ENCODE measurements around the gene SEC62. TPM values are rescaled to one million over a fixed set of nuclear protein-coding genes. Genes with fewer than 3 reads are reported as not detected.
"Not testable (repeated sequence)": the region's sequence is repeated elsewhere in the genome, so short reads cannot be mapped to it uniquely, and the experiment has no call there.

SEC62 gene
- total RNA-seq, 1 donor, result 11.3 TPM

DNA sequence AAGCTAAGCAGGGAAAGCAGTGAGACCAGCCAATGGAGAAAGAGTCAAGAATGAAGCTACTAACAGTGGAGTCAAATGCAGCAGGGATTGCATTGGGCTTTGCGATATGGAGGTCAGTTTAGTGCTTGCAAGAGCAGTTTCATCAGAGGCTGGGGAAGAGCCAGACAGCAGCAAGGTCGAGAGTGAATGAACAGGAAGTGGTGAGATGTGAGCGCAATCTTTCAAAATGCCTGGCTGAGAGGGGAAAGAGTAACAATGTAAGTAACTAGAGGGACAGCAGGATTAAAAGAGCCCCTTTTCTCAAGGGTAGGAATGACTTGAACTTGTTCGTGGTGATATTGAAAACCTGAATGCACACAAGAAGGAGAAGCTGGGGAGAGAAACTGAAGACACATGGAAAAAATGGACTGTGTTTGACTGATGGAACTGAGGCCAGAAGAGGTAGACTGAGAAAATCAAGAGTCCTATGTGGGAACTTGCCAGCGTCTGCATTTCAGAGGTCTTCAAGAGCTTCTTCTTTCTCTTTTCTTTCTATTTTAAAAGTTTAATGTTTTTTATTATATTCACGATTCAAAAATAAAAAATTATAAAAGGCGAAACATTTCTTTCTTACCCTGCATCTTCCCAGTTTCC is 40.5 kb downstream of the SEC62 start:
- peak; percentile 17 to 54 (median 18) for DNase-seq (ENCODE audit: low read depth in 2 of 3, low spot score in 2 of 3)

DNA sequence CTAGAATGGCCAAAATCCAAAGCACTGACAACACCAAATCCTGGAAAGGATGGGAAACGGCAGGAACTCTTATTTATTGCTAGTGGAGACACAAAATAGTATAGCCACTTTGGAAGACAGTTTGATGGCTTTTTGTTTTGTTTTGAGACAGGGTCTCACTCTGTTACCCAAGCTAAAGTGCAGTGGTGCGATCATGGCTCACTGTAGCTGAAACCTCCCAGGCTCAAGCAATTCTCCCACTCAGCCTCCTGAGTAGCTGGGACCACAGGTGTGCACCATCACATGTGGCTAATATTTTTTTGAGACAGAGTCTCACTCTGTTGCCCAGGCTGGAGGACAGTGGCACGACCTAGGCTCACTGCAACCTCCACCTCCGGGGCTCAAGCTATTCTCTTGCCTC is 43.9 kb downstream of the SEC62 start:
- no peak for DNase-seq (ENCODE audit: low read depth in 2 of 3, low spot score in 2 of 3)

DNA sequence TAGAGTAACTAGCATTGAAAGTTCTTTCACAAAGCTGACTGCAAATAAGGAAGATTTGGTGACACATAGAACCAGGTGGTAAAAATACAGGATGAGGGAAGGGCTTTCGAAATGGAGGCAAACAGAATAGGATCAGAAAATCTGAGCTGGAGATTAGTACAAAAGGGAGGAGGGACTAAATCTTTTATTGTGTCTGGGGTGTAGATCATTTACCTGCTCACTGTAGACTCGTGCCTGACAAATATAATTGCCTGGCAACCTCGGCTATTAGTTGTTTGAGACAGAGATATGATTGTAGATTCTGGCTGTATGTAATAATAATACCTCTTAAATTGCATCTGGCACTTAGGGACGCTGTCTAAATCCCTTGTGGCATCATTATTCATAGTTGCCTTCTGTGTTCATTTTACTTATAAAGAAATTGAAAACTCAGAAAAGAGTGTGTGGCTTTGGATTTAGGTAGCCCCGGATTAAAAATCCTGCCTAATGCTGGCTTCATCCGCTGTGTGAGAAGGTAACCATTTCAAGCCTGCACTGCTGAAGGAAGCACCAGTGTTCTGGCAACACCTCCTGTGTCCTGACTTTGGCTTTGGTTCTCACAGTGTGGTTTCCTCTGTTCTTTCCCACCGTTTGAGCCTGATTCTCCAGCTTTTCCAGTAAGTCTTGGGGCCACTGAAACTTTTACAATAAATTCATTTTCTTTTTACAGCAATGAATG is 46.2 kb downstream of the SEC62 start:
- no peak for DNase-seq (ENCODE audit: low read depth in 2 of 3, low spot score in 2 of 3)

DNA sequence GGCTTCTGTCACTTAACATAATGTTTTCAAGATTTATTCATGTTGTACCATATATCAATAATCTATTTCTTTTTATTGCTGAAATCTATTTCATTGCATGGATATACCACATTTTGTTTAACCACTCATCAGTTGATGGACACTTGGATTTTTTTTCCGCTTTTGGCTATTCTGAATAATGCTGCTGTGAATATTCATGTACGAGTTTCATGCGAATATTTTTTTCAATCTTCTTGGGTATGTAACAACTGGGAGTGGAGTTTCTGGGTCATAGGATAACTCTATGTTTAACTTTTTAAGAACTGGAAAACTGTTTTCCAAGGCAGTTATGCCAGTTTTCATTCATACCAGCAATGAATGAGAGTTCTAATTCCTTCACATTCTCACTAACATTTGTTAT is 49.5 kb downstream of the SEC62 start:
- no peak for DNase-seq (ENCODE audit: low read depth in 2 of 3, low spot score in 2 of 3)

DNA sequence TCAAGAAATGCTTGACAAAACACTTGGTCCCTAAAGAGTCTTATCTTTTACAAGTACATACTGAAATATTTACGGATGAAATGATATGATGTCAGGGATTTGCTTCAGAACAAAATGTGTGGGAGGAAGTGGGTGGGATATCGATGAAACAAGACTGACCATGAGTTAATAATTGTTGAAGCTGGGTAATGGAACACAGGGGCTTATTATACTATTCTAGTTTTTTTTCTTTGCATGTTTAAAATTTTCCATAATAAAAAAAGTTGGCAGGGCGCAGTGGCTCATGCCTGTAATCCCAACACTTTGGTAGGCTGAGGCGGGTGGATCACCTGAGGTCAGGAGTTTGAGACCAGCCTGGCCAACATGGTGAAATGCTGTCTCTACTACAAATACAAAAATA is 52.7 kb downstream of the SEC62 start:
- DNase-seq (ENCODE audit: low read depth in 2 of 3, low spot score in 2 of 3), result not testable (repeated sequence)

DNA sequence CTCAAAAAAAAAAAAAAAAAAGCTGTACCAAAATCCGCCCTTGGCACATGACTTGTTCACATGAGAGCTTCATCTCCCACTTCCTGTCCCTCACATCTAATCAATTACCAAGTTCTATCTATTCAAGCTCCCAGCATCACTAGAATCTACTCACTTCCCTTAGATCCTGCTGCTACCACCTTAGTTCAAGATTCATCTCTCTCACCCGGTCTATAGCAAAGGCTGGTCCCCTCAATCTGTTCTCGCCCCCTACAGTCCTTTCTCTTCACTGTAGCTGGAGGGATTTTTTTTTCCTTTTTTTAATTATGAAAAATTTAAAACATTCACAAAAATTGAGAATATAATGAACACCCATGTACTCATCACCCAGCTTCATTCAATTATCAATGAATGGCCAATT is 54.5 kb downstream of the SEC62 start:
- peak in 2 of 3 donors; percentile 20 to 49 for DNase-seq (ENCODE audit: low read depth in 2 of 3, low spot score in 2 of 3)

DNA sequence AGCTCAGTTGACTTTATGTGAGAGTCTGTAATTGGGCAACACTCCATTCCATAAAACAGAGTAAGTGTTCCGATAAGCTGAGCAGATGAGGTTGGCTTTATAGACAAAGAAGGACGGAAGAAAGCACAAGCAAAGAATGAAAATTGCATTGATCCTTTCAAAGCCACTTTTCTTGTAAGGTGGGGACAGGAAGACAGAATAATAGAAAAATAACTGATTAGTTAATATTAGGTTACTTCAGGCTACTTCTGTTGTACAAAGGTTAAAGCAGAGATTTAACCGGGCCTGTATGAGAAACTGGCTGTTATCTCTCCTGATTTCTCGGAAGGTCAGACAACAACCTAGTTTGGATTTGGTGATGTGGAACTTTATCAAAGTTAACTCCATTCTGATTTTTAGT is 55.7 kb downstream of the SEC62 start:
- no peak for DNase-seq (ENCODE audit: low read depth in 2 of 3, low spot score in 2 of 3)

DNA sequence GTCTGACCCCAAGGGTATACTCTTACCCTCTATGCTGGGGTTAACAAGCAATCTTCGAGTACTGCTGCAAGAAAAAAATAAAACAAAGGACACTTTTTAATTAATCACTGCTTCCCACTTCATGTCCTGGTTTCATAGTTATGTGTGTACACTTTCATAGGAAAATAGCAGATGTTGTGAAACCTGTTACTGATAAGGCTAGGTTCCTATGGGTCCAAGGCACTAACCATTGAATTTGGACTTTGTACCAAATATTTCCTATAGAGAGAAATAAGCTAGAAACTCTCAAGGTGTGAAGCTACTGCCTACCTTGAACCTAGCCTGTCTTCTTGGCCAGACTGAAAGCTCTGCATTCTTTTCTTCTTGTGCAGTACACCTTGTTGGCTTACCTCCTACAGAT is 56.6 kb downstream of the SEC62 start:
- no peak for DNase-seq (ENCODE audit: low read depth in 2 of 3, low spot score in 2 of 3)

DNA sequence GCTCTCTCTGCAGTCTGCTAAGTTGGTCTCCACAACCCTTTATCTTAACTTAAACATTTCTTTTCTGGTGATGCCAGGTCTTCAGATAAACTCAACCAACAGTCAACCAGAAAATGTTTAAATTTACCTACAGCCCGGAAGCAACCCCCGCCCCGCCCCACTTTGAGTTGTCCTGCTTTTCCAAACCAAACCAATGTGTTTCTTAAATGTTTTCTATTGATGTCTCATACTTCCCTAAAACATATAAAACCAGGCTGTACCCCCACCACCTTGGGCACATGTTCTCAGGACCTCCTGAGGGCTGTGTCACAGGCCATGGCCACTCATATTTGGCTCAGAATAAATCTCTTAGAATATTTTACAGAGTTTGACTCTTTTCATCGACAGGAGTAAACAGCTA is 58.0 kb downstream of the SEC62 start:
- DNase-seq (ENCODE audit: low read depth in 2 of 3, low spot score in 2 of 3), result no peak

DNA sequence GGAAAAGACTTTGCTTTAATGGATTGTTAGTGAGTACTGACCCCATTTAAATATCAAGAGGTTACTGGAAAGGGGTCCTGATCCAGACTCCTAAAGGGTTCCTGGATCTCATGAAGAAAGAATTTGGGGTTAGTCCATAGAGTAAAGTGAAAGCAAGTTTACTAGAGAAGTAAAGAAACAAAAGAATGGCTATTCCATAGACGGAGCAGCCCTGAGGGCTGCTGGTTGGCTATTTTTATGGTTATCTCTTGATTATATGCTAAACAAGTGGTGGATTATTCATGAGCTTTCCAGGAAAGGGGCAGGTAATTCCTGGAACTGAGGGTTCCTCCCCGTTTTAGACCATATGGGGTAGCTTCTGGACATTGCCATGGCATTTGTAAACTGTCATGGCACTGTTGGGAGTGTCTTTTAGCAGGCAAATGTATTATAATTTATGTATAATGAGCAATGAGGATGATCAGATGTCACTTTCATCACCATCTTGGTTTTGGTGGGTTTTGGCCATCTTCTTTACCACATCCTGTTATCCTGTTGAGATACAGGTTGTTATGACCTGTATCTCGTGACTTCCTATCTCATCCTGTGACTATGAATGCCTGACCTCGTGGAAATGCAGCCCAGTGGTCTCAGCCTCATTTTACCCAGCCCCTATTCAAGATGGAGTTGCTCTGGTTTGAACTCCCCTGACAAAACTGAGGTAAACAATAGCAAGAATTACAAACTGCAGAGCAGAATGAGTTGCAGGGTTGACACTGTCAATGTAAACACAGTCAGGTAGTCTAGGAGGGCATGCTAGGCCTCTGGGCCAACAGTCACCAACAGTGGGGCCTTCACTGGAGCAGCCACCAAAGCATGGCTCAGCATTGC is 60.9 kb downstream of the SEC62 start:
- no peak for DNase-seq (ENCODE audit: low read depth in 2 of 3, low spot score in 2 of 3)

DNA sequence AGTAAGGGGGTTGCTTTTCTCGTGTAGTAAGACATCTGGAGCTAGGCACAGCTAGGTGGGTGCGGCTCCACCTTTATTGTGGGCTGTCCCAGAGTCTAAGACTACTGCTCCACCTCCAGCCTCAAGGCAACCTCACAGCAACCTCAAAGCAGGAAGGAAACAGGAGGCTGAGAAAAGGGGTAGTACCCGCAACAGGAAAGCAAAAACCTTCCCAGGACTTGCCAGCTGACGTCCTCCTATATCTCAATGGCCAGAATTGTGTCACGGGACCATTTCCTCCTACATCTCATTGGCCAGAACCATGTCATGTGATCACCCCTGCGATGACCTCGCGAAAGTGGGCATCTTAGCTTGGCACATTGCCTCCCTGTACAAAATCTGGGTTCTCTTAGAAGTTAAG is 66.9 kb downstream of the SEC62 start:
- DNase-seq (ENCODE audit: low read depth in 2 of 3, low spot score in 2 of 3), result peak; percentile 40 to 87 (median 65)

DNA sequence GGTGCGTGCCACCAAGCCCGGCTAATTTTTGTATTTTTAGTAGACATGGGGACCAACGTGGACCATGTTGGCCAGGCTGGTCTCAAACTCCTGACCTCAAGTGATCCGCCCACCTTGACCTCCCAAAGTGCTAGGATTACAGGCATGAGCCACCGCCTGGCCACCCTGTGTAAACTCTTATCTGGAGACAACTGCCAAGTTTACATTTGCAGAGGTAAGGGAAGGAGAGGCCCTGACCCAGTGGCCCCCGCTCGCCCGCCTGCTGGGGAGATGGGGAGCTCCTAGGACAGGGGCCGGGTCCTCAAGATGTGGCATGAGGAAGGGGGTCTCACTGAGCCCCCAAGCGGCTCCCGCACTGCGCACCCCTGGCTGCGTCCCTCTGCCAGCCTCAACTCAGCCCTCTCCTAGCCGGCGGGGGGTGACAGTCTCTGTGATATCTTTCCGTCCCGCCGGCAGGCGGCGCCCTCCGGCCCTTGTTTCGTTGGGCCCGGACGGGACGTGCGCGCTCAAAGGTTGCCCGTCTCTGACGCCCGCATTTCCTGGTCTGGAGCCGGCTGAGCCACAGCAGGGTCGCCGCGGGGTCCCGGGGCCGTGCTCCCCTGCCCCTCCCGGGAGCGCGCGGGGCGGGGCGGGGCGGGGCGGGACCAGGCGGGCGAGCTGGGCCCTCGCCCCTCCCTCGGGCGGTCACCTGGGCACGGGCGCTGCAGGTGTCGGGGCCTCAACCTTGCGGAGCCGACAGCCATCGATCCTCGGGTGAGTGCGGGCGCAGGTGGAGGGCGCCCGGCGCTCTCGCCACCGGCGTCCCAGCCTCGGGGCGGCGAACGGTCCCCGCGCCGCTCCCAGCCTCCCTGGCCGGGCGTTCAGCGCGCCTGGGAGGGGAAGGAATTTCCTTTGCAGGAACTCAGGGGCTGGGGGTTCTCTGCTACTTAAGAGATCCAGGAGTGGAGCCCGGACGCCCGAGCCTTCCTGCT is 71.1 kb downstream of the SEC62 start, which contains the start of gene GPR160:
Gene GPR160 (plus strand): TSS at position 533 of the 971 bp plus-strand sequence. CDS start 45,978 bp downstream, outside the sequence.
- peak; percentile 64 to 81 (median 75) for DNase-seq (ENCODE audit: low read depth in 2 of 3, low spot score in 2 of 3)

DNA sequence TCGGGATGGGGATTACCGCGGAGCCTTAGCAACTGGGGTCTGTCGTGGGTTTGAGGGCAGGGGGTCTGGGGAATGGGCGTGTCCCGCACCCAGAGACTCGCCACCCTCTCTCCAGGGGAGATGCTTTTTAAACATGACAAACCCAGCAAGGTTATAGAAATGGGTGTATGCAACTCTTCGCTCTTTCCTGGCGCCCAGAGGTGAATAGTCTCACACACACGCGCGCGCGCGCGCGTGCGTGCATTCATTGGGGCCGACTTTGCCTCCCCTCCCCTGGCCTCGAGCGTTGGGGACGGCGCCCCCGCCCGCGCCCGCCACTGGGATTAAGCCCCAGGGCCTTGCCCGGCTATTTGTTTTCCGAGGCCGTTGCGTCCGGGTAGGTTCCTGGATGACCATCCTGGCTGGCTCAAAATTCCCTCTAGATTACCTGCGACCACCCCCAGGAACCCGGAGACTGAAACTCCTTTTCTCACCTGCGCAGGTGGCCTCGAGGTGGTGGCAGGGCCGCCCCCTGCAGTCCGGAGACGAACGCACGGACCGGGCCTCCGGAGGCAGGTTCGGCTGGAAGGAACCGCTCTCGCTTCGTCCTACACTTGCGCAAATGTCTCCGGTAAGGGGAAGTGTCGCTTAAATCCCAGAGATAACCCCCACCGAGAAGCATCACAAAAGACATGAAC is 72.0 kb downstream of the SEC62 start:
- peak in 2 of 3 donors; percentile 42 to 46 for DNase-seq (ENCODE audit: low read depth in 2 of 3, low spot score in 2 of 3)

DNA sequence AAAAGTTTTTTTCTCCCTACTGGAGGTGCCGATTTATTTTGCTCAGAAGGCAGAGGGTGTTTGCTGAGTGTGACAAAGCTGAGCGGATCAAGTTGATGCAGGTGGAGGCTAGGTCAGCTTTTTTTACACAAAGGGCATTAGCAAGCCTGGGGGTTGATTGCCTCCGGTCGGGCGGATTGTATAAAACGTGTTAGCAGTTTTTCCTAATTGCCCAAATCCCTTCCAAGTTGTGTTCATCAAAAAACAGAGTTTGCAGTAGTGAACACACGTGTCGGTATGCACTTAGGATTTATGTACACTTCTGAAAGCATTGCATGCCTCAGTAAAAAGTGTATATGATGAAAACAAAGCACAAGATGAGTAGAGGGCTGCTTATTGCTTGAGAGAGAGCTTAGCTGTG is 73.8 kb downstream of the SEC62 start:
- no peak for DNase-seq (ENCODE audit: low read depth in 2 of 3, low spot score in 2 of 3)

DNA sequence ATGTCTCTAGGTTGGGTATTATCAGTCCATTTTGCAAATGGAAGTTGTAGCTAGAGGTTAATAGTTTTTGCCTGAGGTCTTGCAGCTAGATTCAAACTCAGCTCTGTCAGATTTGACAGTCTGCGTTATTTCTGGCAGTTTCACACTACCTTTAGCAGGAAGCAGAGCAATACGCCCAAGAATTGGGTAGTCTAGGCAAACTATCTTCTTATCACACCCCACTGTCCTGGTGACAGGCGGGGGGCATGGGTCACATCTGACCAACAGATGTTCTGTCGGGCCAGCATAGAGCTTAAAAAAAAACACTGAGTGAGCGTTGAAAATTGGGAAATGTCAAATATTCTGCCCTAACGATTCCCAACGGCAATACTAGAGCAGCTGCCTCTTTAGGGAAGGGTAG is 76.9 kb downstream of the SEC62 start:
- no peak for DNase-seq (ENCODE audit: low read depth in 2 of 3, low spot score in 2 of 3)

DNA sequence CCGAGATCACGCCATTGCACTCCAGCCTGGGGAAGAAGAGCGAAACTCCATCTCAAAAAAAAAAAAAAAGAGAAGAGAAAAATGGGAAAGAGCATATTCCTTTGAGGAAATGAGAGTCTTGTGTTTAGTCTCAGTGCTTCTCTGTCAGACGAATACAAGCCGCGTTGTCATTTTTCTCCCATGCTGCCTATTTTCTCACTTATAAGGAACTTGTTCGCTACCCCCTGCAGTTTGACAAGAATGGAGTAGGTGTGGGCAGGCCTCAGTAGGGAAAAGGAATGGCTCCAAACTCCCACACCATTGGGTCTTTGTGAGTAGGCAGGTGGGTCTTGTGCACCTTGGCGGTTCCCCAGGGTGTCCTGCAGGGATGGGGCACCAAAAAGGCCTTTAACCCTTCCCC is 77.7 kb downstream of the SEC62 start:
- no peak for DNase-seq (ENCODE audit: low read depth in 2 of 3, low spot score in 2 of 3)

DNA sequence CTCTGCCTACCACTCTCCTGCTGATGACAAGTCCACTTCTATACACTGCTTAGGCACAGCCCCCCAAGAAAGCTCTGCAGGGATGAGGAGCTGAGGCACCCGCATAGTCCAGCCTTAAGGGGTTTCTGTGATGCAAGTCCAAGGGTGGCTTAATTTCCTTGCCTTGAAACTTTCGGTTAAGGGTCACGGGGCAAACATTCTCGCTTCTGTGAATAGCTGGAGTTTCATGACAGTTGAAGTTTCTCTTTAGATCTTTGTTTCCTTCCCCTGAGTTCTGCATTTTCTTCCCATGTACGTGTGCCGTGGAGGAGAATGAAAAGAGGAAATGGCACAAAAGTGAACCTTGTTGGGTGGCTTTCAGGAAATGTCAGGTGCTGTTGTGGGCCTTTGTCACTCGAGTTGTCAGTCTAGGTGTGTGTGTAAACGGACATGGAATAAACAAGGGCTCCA is 78.2 kb downstream of the SEC62 start:
- peak in 2 of 3 donors; percentile 24 to 61 for DNase-seq (ENCODE audit: low read depth in 2 of 3, low spot score in 2 of 3)

DNA sequence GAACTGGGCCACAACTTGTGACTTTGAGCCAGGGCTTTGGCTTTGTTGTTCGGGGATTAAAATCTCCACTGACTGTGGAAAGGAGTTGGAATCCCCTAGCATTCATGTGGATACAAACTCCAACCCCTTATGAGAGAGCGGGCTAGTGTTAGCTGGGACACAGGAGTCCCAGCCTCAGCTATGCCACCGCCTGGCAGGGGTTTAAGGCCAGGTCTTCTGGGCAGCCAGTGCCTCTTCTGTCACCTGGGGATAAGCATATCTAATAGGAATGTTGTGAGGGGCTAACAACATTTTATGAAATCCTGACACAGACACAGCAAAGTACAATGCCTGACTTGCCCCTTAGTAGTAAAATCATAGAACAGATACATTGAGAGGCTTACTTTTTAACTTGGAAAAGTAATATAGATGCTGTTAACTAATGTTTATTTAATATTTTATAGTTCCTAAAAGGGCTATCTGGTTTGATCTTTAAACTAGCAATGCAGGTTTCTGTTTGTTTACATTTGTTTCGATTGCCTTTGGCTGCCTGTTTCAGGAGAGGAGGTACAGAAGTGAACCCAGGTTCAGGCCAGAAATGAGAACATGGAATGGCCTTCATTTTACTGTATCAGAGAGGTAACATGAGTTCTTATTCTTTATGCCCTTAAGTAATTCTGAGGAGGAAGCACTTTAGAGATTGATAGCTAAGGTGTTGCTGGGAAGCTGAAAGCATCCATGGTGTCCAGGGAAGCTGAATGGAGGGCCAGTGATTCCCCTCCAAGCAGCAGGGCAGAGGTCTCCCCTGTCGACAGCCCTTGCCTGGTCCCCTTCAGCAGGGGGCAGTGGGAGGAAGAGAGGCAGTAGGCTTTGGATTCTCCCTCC is 79.9 kb downstream of the SEC62 start:
- DNase-seq (ENCODE audit: low read depth in 2 of 3, low spot score in 2 of 3), result no peak

DNA sequence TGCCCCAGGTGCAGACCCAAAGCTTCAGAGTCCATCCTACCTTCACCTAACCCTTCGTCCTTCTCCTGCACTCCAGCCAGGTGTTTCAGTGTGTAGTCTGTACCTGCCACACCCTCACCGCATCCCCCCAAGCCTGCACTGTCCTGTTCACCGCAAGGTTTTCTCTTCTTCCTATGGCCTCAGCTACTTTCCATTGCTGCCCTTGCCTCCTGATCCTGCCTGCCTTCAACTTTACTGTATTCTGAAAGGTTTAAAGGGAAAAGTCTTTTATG is 80.5 kb downstream of the SEC62 start:
- no peak for DNase-seq (ENCODE audit: low read depth in 2 of 3, low spot score in 2 of 3)
